Measurements from ENCODE around the gene CEP192. TPM values are rescaled to one million over a fixed set of nuclear protein-coding genes. Genes with fewer than 3 reads are reported as not detected.

Gene CEP192
- total RNA-seq, 1 donor from 2014 or later, result 17.4 TPM

GRCh38 chr18:13004396-13004795 lies 13.2 kb downstream of the CEP192 start:
- H3K4me3 ChIP-seq (ENCODE audit: low read depth, low read length), result no peak overlapping the region
- TF ChIP-seq CTCF (conservative IDR thresholded peaks at IDR 0.05; ENCODE audit: low read depth, low read length), result no peak
- no peak for DNase-seq (ENCODE audit: low read depth)

DNA sequence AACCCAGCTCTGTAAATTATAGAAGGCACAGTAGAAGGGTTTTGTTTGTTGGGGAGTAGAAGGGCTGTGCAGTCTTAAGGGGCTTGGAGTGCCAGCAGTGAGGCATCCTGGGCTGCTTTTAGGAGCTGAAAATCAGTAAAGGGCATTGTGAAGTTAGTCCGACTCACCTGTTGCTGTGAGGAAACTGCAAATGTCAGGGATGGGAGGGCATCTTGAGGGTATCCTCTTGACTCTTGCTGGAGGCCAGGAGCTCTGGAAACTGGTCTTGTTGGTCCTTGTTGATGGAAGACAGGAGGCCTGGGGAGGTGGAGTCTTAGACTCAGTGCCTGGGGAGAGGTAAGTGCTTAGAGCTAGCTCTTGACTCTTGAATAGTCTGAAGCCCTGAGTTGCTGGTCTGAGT lies 14.1 kb downstream of the CEP192 start:
- no peak for DNase-seq (ENCODE audit: low read depth)
- no peak for TF ChIP-seq CTCF (conservative IDR thresholded peaks at IDR 0.05; ENCODE audit: low read depth, low read length)
- H3K4me3 ChIP-seq (ENCODE audit: low read depth, low read length), result no peak overlapping the region

- no peak overlapping the region for H3K4me3 ChIP-seq (ENCODE audit: low read depth, low read length)
- DNase-seq (ENCODE audit: low read depth), result no peak
- no peak for TF ChIP-seq CTCF (conservative IDR thresholded peaks at IDR 0.05; ENCODE audit: low read depth, low read length)
Measured at GRCh38 chr18:13006531-13007247, 15.5 kb downstream of the CEP192 start.

DNA sequence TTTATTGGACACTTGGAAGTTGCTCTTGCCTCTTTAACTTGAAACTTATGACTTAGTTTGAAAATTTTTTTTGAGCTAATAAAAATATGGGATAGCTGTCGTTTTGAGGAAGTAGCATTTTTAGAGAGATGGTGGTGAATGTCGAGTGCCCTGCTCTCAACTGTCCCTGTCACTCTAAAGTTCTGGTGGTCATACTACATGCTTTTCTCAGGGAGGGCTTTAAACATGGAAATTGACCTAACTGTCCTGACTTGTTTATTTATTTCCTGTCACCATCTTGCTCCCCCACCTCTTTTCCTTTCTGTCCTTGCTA lies 16.0 kb downstream of the CEP192 start:
- DNase-seq (ENCODE audit: low read depth), result no peak
- no peak for TF ChIP-seq CTCF (conservative IDR thresholded peaks at IDR 0.05; ENCODE audit: low read depth, low read length)
- no peak overlapping the region for H3K4me3 ChIP-seq (ENCODE audit: low read depth, low read length)

DNA sequence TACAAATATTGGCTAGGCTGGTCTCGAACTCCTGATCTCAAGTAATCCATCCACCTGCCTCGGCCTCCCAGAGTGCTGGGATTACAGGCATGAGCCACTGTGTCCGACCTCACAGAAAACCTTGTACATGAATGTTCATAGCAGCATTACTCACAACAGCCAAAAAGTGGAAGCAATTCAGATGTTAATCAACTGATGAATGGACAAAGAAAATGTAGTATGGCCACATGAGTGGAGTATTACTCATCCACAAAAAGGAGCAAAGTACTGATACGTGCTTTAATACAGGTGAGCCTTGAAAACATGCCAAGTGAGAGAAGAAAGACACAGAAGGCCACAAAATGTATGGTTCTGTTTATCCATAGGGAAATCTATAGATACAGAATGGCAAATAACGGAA lies 20.6 kb downstream of the CEP192 start:
- no peak overlapping the region for H3K4me3 ChIP-seq (ENCODE audit: low read depth, low read length)
- no peak for TF ChIP-seq CTCF (conservative IDR thresholded peaks at IDR 0.05; ENCODE audit: low read depth, low read length)
- DNase-seq (ENCODE audit: low read depth), result no peak

GRCh38 chr18:13014232-13014631 lies 23.1 kb downstream of the CEP192 start:
- no peak for DNase-seq (ENCODE audit: low read depth)
- H3K4me3 ChIP-seq (ENCODE audit: low read depth, low read length), result no peak overlapping the region
- TF ChIP-seq CTCF (conservative IDR thresholded peaks at IDR 0.05; ENCODE audit: low read depth, low read length), result no peak

GRCh38 chr18:13014818-13015217 lies 23.7 kb downstream of the CEP192 start:
- no peak for TF ChIP-seq CTCF (conservative IDR thresholded peaks at IDR 0.05; ENCODE audit: low read depth, low read length)
- H3K4me3 ChIP-seq (ENCODE audit: low read depth, low read length), result no peak overlapping the region
- no peak for DNase-seq (ENCODE audit: low read depth)
